CD4-positive, alpha-beta T cell (primary cell): ENCODE results near the gene GEMIN4. TPM values are rescaled to one million over a fixed set of nuclear protein-coding genes. Genes with fewer than 3 reads are reported as not detected.
"Not testable (repeated sequence)": the region's sequence is repeated elsewhere in the genome, so short reads cannot be mapped to it uniquely, and the experiment has no call there.

Source experiments
- ATAC-seq: fragments of 200-7000 bp; cut with Tn5 transposase; one replicate; pipeline ENCODE4 v1.10.0; 2022; ENCODE audit warnings: mild to moderate bottlenecking; ENCODE audit not compliant: poor library complexity
- CTCF ChIA-PET: fragments of 350-600 bp; sonication (Branson Sonifier 250); formaldehyde crosslinking; loops from one replicate; lab custom pipeline; 2021; ENCODE audit warnings: antibody characterized with exemption, inconsistent platforms; lab: Charles Lee
- POLR2A ChIA-PET: fragments of 350-600 bp; sonication (Branson Sonifier 250); formaldehyde crosslinking; loops from one replicate; lab custom pipeline; 2021; ENCODE audit warnings: antibody characterized with exemption, inconsistent platforms; lab: Charles Lee
- DNase-seq, 14 experiments: peaks; one replicate each; pipeline ENCODE4 v3.0.0-alpha.2; 2013 to 2020; ENCODE audit warnings: mixed read lengths in 2 of 14
- H3K27ac ChIP-seq, 2 donors: one replicate each; pipeline versions ENCODE4 v1.5.1 to v1.7.0; 2013; ENCODE audit warnings: low read length in 2 of 2, low read depth in 1 of 2, mild to moderate bottlenecking in 1 of 2
- H3K27me3 ChIP-seq, 2 experiments: 1 replicate in 1 of 2; 2 replicates in 1 of 2; pipeline versions ENCODE4 v1.6.1 to v1.7.0; 2013; ENCODE audit warnings: low read length in 2 of 2, control low read depth in 1 of 2, mild to moderate bottlenecking in 1 of 2, moderate library complexity in 1 of 2; ENCODE audit not compliant: insufficient read depth in 2 of 2, control insufficient read depth in 1 of 2
- H3K36me3 ChIP-seq: one replicate; pipeline ENCODE4 v1.6.1; 2013; ENCODE audit warnings: low read length, control low read depth; ENCODE audit not compliant: insufficient read depth
- H3K4me1 ChIP-seq: one replicate; pipeline ENCODE4 v1.6.1; 2013; ENCODE audit warnings: low read length, control low read depth; ENCODE audit not compliant: insufficient read depth
- H3K4me3 ChIP-seq: one replicate; pipeline ENCODE4 v1.5.1; 2013; ENCODE audit warnings: mild to moderate bottlenecking, low read length, moderate library complexity
- H3K9me3 ChIP-seq, 2 experiments: 1 replicate in 1 of 2; 2 replicates in 1 of 2; pipeline versions ENCODE4 v1.6.1 to v1.7.0; 2013; ENCODE audit warnings: low read length in 2 of 2, mild to moderate bottlenecking in 2 of 2, control low read depth in 1 of 2, moderate library complexity in 1 of 2; ENCODE audit not compliant: control insufficient read depth in 1 of 2, insufficient read depth in 1 of 2
- H3K27ac Mint-ChIP-seq: one replicate; pipeline ENCODE4 v1.8.0; 2020; ENCODE audit warnings: mixed read lengths
- H3K27me3 Mint-ChIP-seq: one replicate; pipeline ENCODE4 v1.8.0; 2021; ENCODE audit warnings: mixed read lengths
- H3K36me3 Mint-ChIP-seq: one replicate; pipeline ENCODE4 v1.8.0; 2021; ENCODE audit warnings: low read depth, mixed read lengths
- H3K4me1 Mint-ChIP-seq: one replicate; pipeline ENCODE4 v1.8.0; 2021; ENCODE audit warnings: low read depth, mixed read lengths
- H3K4me3 Mint-ChIP-seq: one replicate; pipeline ENCODE4 v1.8.0; 2020; ENCODE audit warnings: mild to moderate bottlenecking, mixed read lengths
- H3K9me3 Mint-ChIP-seq: one replicate; pipeline ENCODE4 v1.8.0; 2020; ENCODE audit warnings: mixed read lengths
- intact Hi-C, 2 experiments: fragments of 100-400 bp; cut with DNase I in 1 of 2; cut with micrococcal nuclease in 1 of 2; formaldehyde crosslinking; loops; one replicate each; pipeline versions ENCODE4 v1.15.1 to v1.9.0; 2023 to 2025; cut with DNase I, micrococcal nuclease
- total RNA-seq, 174 experiments: library from RNA in 2 of 174; stranded (reverse) in 2 of 174; gene quantifications; one replicate each; pipeline ENCODE4 v1.2.3 and lab custom pipeline; 2021 to 2026
- TF ChIP-seq, protein P1 (sequence below): fragments of 200-600 bp; IDR thresholded peaks from one replicate; pipeline ENCODE4 v1.8.0; 2022; ENCODE audit warnings: antibody characterized with exemption, mild to moderate bottlenecking

The GEMIN4 gene
- total RNA-seq, 2 experiments from 2014 or later = 16.0 to 18.0 TPM

DNA sequence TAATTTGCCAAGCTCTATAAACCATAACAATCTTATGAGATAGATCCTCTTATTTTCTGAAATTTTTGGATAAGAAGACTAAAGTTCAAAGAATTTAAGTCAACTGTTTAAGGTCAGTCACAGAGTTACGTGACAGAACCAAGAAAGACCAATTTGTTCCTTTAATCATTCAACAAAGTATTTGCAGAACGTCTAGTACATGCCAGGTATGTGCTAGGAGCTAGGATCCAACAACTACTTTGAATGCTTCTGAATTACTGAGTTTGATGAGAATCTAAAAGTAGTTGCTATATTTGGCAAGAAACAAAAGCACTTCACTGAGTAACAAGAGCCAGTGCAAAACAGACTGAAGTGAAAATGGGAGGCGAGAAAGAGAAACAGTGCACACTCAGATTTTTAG lies 15.0 kb upstream of the GEMIN4 start:
- peaks cover 65% of the 10 kb centered on the region for H3K36me3 Mint-ChIP-seq
- ChIA-PET CTCF (no interaction called here), POLR2A (interaction anchor here (0.9 kb wide), 1 partner anchor 15 kb away, joined by 4 read pairs; the partner anchor contains the start of genes GLOD4 and MRM3)
- ATAC-seq (no peak), DNase-seq (no peak)
- H3K4me1 ChIP-seq = no peaks in the 10 kb centered on the region
- intact Hi-C loops = no loop called here
- H3K4me3 ChIP-seq = no peak overlapping the region
- H3K27me3 Mint-ChIP-seq = no peaks in the 10 kb centered on the region
- no peaks in the 10 kb centered on the region for H3K9me3 Mint-ChIP-seq
- no peaks in the 10 kb centered on the region for H3K9me3 ChIP-seq
- TF ChIP-seq, protein P1, sequence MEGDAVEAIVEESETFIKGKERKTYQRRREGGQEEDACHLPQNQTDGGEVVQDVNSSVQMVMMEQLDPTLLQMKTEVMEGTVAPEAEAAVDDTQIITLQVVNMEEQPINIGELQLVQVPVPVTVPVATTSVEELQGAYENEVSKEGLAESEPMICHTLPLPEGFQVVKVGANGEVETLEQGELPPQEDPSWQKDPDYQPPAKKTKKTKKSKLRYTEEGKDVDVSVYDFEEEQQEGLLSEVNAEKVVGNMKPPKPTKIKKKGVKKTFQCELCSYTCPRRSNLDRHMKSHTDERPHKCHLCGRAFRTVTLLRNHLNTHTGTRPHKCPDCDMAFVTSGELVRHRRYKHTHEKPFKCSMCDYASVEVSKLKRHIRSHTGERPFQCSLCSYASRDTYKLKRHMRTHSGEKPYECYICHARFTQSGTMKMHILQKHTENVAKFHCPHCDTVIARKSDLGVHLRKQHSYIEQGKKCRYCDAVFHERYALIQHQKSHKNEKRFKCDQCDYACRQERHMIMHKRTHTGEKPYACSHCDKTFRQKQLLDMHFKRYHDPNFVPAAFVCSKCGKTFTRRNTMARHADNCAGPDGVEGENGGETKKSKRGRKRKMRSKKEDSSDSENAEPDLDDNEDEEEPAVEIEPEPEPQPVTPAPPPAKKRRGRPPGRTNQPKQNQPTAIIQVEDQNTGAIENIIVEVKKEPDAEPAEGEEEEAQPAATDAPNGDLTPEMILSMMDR = no peak
- no peaks in the 10 kb centered on the region for H3K4me1 Mint-ChIP-seq
- H3K27me3 ChIP-seq = no peaks in the 10 kb centered on the region
- no peak overlapping the region for H3K4me3 Mint-ChIP-seq
- H3K27ac ChIP-seq = no peak overlapping the region
- H3K27ac Mint-ChIP-seq = no peak overlapping the region
- peaks cover 64% of the 10 kb centered on the region for H3K36me3 ChIP-seq

DNA sequence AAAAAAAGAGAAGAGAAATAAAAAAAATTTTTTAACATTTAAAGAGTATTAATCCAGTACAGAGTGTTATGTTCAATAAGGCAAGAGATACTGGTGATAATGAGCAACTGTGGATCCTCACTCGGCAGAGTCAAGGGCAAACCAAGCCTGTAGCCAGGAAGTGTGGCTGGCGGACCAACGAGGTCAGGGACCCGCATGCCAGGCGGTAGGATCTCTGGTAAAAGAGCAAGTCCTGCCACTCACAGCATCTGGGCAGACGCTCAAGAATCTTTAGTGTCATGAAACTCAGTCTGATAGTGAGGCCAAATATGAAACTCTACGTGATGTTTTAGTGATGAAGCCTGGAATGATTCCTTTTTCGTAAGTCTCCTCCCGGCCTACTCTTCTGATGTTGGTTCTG lies 8.3 kb upstream of the GEMIN4 start:
- peaks cover 65% of the 10 kb centered on the region for H3K36me3 Mint-ChIP-seq

DNA sequence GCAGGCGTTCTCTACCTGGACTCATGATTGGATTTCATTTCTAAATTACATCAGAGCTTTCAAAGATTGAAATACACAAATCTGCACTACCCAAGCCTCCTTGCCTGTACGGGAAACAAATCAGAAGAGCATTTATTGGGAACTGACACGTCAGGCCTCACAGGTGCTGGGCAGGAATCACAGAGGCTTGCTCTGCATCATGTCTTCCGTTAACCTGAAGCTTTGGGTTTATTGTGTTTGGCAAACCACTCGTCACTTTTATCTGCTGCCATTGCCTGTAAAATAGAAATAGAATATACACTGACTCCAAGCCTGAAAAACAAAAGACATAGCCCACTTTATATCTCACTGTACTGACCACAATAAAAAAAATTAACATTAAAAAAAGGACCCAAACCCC lies 7.9 kb upstream of the GEMIN4 start:
- intact Hi-C loops = no loop called here
- H3K4me1 Mint-ChIP-seq = no peaks in the 10 kb centered on the region
- Histone ChIP-seq H3K27me3 (no peaks in the 10 kb centered on the region), H3K4me3 (no peak overlapping the region), H3K36me3 (peaks cover 51% of the 10 kb centered on the region), H3K4me1 (no peaks in the 10 kb centered on the region), H3K27ac (no peak overlapping the region), H3K9me3 (no peaks in the 10 kb centered on the region)
- peaks cover 61% of the 10 kb centered on the region for H3K36me3 Mint-ChIP-seq
- no peak overlapping the region for H3K27ac Mint-ChIP-seq
- POLR2A ChIA-PET = no interaction called here
- H3K9me3 Mint-ChIP-seq = no peaks in the 10 kb centered on the region
- CTCF ChIA-PET = interaction anchor here (1.2 kb wide), 1 partner anchor 237 kb away, joined by 3 read pairs; the partner anchor contains the start of gene TIMM22
- TF ChIP-seq, protein P1 = no peak
- H3K4me3 Mint-ChIP-seq = no peak overlapping the region
- no peaks in the 10 kb centered on the region for H3K27me3 Mint-ChIP-seq
- DNase-seq = no peak
- no peak for ATAC-seq

More for the DNA sequence above, 8.3 kb upstream of the GEMIN4 start:
- TF ChIP-seq, protein P1 = no peak
- ChIA-PET CTCF (no interaction called here), POLR2A (no interaction called here)
- Histone ChIP-seq H3K4me3 (no peak overlapping the region), H3K9me3 (no peaks in the 10 kb centered on the region), H3K27me3 (no peaks in the 10 kb centered on the region), H3K27ac (no peak overlapping the region), H3K36me3 (peaks cover 55% of the 10 kb centered on the region), H3K4me1 (no peaks in the 10 kb centered on the region)
- H3K27ac Mint-ChIP-seq = no peak overlapping the region
- H3K4me1 Mint-ChIP-seq = no peaks in the 10 kb centered on the region
- no peak overlapping the region for H3K4me3 Mint-ChIP-seq
- no peaks in the 10 kb centered on the region for H3K9me3 Mint-ChIP-seq
- ATAC-seq (no peak), DNase-seq (no peak)
- H3K27me3 Mint-ChIP-seq = no peaks in the 10 kb centered on the region
- intact Hi-C loops = no loop called here

DNA sequence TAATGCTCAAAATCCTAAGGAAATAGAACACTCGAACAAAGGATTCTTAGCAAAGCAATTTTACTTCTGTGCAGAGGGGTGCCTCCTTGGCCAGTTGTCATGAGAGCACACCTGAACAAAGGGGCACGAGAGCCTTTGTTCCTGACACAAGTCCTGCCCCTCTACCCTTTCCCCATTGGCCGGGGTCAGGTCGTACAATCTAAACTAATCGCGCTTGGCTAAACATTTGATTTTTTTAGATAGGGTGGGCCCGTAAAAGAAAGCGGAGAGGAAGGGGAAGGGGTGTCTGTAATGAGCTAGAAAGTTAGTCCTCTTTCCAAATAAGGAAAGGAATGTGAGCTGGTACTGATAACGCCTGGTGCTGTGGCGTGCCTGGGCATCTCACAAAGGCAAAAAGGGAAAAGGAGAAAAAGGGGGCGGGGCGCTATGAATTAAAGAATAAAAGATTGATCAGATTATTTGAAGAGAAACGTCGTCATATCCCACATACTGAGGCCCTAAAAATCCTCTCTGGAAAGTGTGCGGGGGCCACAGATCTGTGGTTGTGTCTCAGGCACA lies 4.0 kb upstream of the GEMIN4 start:
- Mint-ChIP-seq H3K4me1 (peaks cover 15% of the 10 kb centered on the region), H3K36me3 (peaks cover 42% of the 10 kb centered on the region)
- POLR2A ChIA-PET, H3K27ac ChIP-seq, CTCF ChIA-PET, H3K4me3 ChIP-seq, H3K27me3 Mint-ChIP-seq, H3K9me3 ChIP-seq, H3K27ac Mint-ChIP-seq, intact Hi-C loops, H3K27me3 ChIP-seq, ATAC-seq, DNase-seq, H3K4me3 Mint-ChIP-seq, H3K9me3 Mint-ChIP-seq: not testable (repeated sequence)
- Histone ChIP-seq H3K4me1 (peaks cover 12% of the 10 kb centered on the region), H3K36me3 (peaks cover 31% of the 10 kb centered on the region)

DNA sequence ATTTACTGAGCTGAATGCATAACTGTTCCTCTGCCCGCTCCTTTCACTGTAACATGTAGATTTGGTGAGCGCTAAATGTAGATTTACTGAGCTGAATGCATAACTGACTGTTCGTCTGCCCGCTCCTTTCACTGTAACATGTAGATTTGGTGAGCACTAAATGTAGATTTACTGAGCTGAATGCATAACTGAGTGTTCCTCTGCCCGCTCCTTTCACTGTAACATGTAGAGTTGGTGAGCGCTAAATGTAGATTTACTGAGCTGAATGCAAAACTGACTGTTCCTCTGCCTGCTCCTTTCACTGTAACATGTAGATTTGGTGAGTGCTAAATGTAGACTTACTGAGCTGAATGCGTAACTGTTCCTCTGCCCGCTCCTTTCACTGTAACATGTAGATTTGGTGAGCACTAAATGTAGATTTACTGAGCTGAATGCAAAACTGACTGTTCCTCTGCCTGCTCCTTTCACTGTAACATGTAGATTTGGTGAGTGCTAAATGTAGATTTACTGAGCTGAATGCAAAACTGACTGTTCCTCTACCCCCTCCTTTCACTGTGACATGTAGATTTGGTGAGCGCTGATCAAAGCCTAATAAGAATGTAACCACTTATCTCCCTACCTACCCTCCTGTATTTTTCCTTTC lies 3.4 kb upstream of the GEMIN4 start:
- Histone ChIP-seq H3K4me1 (peaks cover 19% of the 10 kb centered on the region), H3K36me3 (peaks cover 26% of the 10 kb centered on the region)
- H3K9me3 ChIP-seq, CTCF ChIA-PET, H3K27ac Mint-ChIP-seq, H3K9me3 Mint-ChIP-seq, H3K27me3 Mint-ChIP-seq, H3K27ac ChIP-seq, H3K4me3 ChIP-seq, intact Hi-C loops, ATAC-seq, H3K27me3 ChIP-seq, H3K4me3 Mint-ChIP-seq, DNase-seq: not testable (repeated sequence)
- Mint-ChIP-seq H3K4me1 (peaks cover 22% of the 10 kb centered on the region), H3K36me3 (peaks cover 35% of the 10 kb centered on the region)
- POLR2A ChIA-PET = interaction anchor here (1.2 kb wide), 1 partner anchor 26 kb away, joined by 3 read pairs; the partner anchor contains the start of genes GLOD4 and MRM3
